Kidney (tissue), 14 donors: ENCODE results near the gene ATR. TPM values are rescaled to one million over a fixed set of nuclear protein-coding genes. Genes with fewer than 3 reads are reported as not detected.

ENCODE experiments used
- DNase-seq, 5 donors: peaks; one replicate each; pipeline ENCODE4 v3.0.0-alpha.2; 2013 to 2020
- FAIRE-seq: peaks from 2 replicates; lab custom pipeline; 2012; peaks lifted over from hg19 to GRCh38; lab: Jason Lieb, UNC
- H3K27ac ChIP-seq, 2 donors: one replicate each; pipeline ENCODE4 v1.7.0; 2013; ENCODE audit warnings: low read depth in 2 of 2, low read length in 2 of 2, inconsistent platforms in 1 of 2
- H3K27me3 ChIP-seq: one replicate; pipeline ENCODE4 v1.7.1; 2013; ENCODE audit warnings: low read length, inconsistent platforms; ENCODE audit not compliant: control insufficient read depth, insufficient read depth
- H3K36me3 ChIP-seq, 3 donors: one replicate each; pipeline versions ENCODE4 v1.7.0 to v1.7.1; 2013; ENCODE audit warnings: low read length in 3 of 3, control low read depth in 1 of 3, inconsistent platforms in 1 of 3; ENCODE audit not compliant: insufficient read depth in 3 of 3, control insufficient read depth in 2 of 3
- H3K4me1 ChIP-seq, 3 donors: one replicate each; pipeline versions ENCODE4 v1.7.0 to v1.7.1; 2013; ENCODE audit warnings: low read length in 3 of 3, inconsistent platforms in 1 of 3, low read depth in 1 of 3; ENCODE audit not compliant: control insufficient read depth in 2 of 3, insufficient read depth in 2 of 3
- H3K4me3 ChIP-seq, 3 donors: one replicate each; pipeline versions ENCODE4 v1.7.0 to v1.8.1; 2013; ENCODE audit warnings: low read length in 3 of 3, control low read depth in 1 of 3, inconsistent platforms in 1 of 3
- H3K9ac ChIP-seq, 3 donors: one replicate each; pipeline versions ENCODE4 v1.7.0 to v1.7.1; 2013; ENCODE audit warnings: low read length in 3 of 3, control low read depth in 1 of 3, inconsistent platforms in 1 of 3
- H3K9me3 ChIP-seq, 3 donors: one replicate each; pipeline versions ENCODE4 v1.7.0 to v1.7.1; 2013; ENCODE audit warnings: low read length in 3 of 3, control low read depth in 1 of 3, inconsistent platforms in 1 of 3; ENCODE audit not compliant: control insufficient read depth in 2 of 3, insufficient read depth in 1 of 3
- intact Hi-C: fragments of 100-400 bp; cut with DNase I; formaldehyde crosslinking; loops from one replicate; pipeline ENCODE4 v1.11.1; 2022
- polyA plus RNA-seq: library from polyadenylated mRNA; stranded (reverse); fragments of 350-450 nt; fragmentation: Illumina TruSeq; extraction: RNeasy Lipid Tissue Mini Kit (QIAGEN cat#74804); gene quantifications from one replicate; pipeline ENCODE4 v1.2.3, GENCODE V29; 2014; ENCODE audit warnings: low read depth, low replicate concordance; ENCODE audit not compliant: insufficient read depth
- total RNA-seq: library from RNA; stranded (reverse); fragmentation: NEBNext Ultra II Directional; extraction: Animal tissue kit (Norgen Biotek cat#: 25700); gene quantifications from one replicate; pipeline ENCODE4 v1.2.1, GENCODE V29; 2021
- TF ChIP-seq, protein P1 (sequence below): IDR thresholded peaks from 3 replicates; pipeline ENCODE4 v1.5.1; 2012; ENCODE audit warnings: mild to moderate bottlenecking, moderate library complexity, borderline replicate concordance; ENCODE audit not compliant: insufficient read depth; ENCODE audit errors: extremely low read depth
- donor health status: control.
- donor health status: control.
- donor health status: control.
- donor health status: control.
- donor health status: control.
- donor health status: DM: yes; HTN: yes; CAD: no.
- donor health status: Normal renal cell carcinoma (clear cell type).

Gene ATR
- total and polyA plus RNA-seq, 2 donors from 2014 or later = 17.4 to 31.8 TPM

- Histone ChIP-seq H3K27ac (no peak overlapping the region), H3K9ac (no peak overlapping the region), H3K4me3 (no peak overlapping the region), H3K36me3 (peaks cover 0 to 2% (median 0%) of the 10 kb centered on the region in 3 donors), H3K9me3 (no peaks in the 10 kb centered on the region), H3K4me1 (no peaks in the 10 kb centered on the region), H3K27me3 (no peaks in the 10 kb centered on the region)
- intact Hi-C loops = no loop called here
- TF ChIP-seq, protein P1, sequence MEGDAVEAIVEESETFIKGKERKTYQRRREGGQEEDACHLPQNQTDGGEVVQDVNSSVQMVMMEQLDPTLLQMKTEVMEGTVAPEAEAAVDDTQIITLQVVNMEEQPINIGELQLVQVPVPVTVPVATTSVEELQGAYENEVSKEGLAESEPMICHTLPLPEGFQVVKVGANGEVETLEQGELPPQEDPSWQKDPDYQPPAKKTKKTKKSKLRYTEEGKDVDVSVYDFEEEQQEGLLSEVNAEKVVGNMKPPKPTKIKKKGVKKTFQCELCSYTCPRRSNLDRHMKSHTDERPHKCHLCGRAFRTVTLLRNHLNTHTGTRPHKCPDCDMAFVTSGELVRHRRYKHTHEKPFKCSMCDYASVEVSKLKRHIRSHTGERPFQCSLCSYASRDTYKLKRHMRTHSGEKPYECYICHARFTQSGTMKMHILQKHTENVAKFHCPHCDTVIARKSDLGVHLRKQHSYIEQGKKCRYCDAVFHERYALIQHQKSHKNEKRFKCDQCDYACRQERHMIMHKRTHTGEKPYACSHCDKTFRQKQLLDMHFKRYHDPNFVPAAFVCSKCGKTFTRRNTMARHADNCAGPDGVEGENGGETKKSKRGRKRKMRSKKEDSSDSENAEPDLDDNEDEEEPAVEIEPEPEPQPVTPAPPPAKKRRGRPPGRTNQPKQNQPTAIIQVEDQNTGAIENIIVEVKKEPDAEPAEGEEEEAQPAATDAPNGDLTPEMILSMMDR = no peak
- FAIRE-seq = no peak
- no peak for DNase-seq
Measured at GRCh38 chr3:142467768-142468167, 110.8 kb downstream of the ATR start.

DNA sequence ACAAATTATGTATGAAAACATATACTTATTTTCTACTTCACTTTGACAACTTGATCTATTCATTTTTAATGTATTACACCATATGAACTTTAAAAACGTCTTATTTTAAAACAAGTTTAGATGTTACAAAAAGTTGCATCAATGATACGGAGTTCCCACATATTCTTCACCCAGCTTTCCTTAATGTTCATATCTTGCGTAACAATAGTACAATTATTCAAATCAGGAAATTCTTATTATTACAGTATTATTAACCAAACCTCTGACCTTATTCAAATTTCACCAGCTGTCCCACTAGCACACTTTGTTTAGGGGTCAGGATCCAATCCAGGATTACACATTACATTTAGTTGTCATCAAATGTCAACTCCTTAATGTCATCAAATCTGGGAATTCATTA lies 117.8 kb downstream of the ATR start:
- no peaks in the 10 kb centered on the region for H3K4me1 ChIP-seq
- DNase-seq (no peak), FAIRE-seq (no peak)
- intact Hi-C loops = no loop called here
- no peaks in the 10 kb centered on the region for H3K27me3 ChIP-seq
- H3K36me3 ChIP-seq = peaks cover 2 to 4% (median 3%) of the 10 kb centered on the region in 3 donors
- no peaks in the 10 kb centered on the region for H3K9me3 ChIP-seq
- no peak overlapping the region for H3K9ac ChIP-seq
- no peak overlapping the region for H3K4me3 ChIP-seq
- H3K27ac ChIP-seq = no peak overlapping the region
- TF ChIP-seq, protein P1 = no peak

DNA sequence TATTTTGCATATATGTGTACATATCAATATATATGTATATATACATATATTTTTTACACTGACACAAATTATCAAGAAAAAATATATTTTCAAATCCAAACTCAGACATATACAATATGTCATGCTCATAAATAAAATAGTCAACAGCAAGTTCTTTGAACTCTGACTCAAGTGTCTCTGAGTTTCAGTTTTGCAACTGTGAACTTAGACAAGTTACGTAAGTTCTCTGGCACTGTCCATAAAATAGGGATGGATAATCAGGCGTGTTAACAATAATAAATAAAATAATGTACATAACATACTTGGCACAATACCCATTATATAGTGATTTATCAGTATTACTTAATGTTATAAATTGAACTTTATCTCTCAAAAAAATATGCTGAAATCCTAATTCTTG lies 118.6 kb downstream of the ATR start:
- Histone ChIP-seq H3K27ac (no peak overlapping the region), H3K9ac (no peak overlapping the region), H3K4me3 (no peak overlapping the region), H3K27me3 (no peaks in the 10 kb centered on the region), H3K36me3 (peaks cover 2 to 4% (median 3%) of the 10 kb centered on the region in 3 donors), H3K4me1 (no peaks in the 10 kb centered on the region), H3K9me3 (no peaks in the 10 kb centered on the region)
- FAIRE-seq (no peak), DNase-seq (no peak)
- TF ChIP-seq, protein P1 = no peak
- intact Hi-C loops = no loop called here

- Histone ChIP-seq H3K4me1 (no peaks in the 10 kb centered on the region), H3K27ac (no peak overlapping the region), H3K9ac (no peak overlapping the region), H3K36me3 (peaks cover 2 to 4% (median 3%) of the 10 kb centered on the region in 3 donors), H3K4me3 (no peak overlapping the region), H3K9me3 (no peaks in the 10 kb centered on the region), H3K27me3 (no peaks in the 10 kb centered on the region)
- no peak for DNase-seq
- TF ChIP-seq, protein P1 = no peak
- FAIRE-seq = no peak
- intact Hi-C loops = no loop called here
Measured at GRCh38 chr3:142459096-142459495, 119.4 kb downstream of the ATR start.
